Thymus (tissue), 11 donors: ENCODE measurements around the gene COX19. TPM values are rescaled to one million over a fixed set of nuclear protein-coding genes. Genes with fewer than 3 reads are reported as not detected.

Experiments
- DNase-seq, 9 donors: peaks; one replicate each; pipeline ENCODE4 v3.0.0-alpha.2; 2013; ENCODE audit warnings: low spot score in 9 of 9, low read depth in 6 of 9, missing footprints in 1 of 9
- H3K27ac ChIP-seq, 2 donors: one replicate each; pipeline ENCODE4 v1.5.1; 2013; ENCODE audit warnings: control low read depth in 1 of 2, low read depth in 1 of 2, low read length in 1 of 2, mild to moderate bottlenecking in 1 of 2, moderate library complexity in 1 of 2
- H3K27me3 ChIP-seq, 2 donors: one replicate each; pipeline ENCODE4 v1.5.1; 2013; ENCODE audit warnings: low read length in 1 of 2; ENCODE audit not compliant: control insufficient read depth in 2 of 2, insufficient read depth in 1 of 2
- H3K36me3 ChIP-seq, 2 donors: one replicate each; pipeline ENCODE4 v1.5.1; 2013; ENCODE audit warnings: low read length in 1 of 2, mild to moderate bottlenecking in 1 of 2, moderate library complexity in 1 of 2; ENCODE audit not compliant: control insufficient read depth in 2 of 2, insufficient read depth in 2 of 2
- H3K4me1 ChIP-seq, 2 donors: one replicate each; pipeline ENCODE4 v1.5.1; 2013; ENCODE audit warnings: low read length in 2 of 2; ENCODE audit not compliant: control insufficient read depth in 2 of 2, insufficient read depth in 2 of 2
- H3K4me3 ChIP-seq, 2 donors: one replicate each; pipeline ENCODE4 v1.5.1; 2013; ENCODE audit warnings: low read length in 2 of 2, control low read depth in 1 of 2, mild to moderate bottlenecking in 1 of 2
- H3K9me3 ChIP-seq, 2 donors: one replicate each; pipeline ENCODE4 v1.5.1; 2013; ENCODE audit warnings: low read length in 1 of 2, mild to moderate bottlenecking in 1 of 2; ENCODE audit not compliant: control insufficient read depth in 2 of 2, insufficient read depth in 1 of 2
- WGBS: extraction: QIAGEN DNeasy Blood & Tissue Kit; methylation state at CpG from one replicate; pipeline ENCODE4 v1.1.7; 2013; 5-methylcytosine and 5-hydroxymethylcytosine counted together
- polyA plus RNA-seq: library from polyadenylated mRNA; stranded (reverse); fragments of 200-250 nt; gene quantifications from one replicate; pipeline ENCODE4 v1.2.3, GENCODE V29; 2013
- total RNA-seq: library from RNA; stranded (reverse); fragments of 120-200 nt; gene quantifications from one replicate; pipeline ENCODE4 v1.2.4, GENCODE V29; 2013
- donor health status: healthy.

COX19 gene
- total and polyA plus RNA-seq, 2 donors = 6.9 to 11.6 TPM

GRCh38 chr7:976901-977325, 1.6 kb upstream of the COX19 start:
- peaks cover 6 to 21% of the 10 kb centered on the region in 2 donors for H3K4me1 ChIP-seq
- 93% methylated on average over 19 of the region's 19 CpGs for WGBS
- DNase-seq = no peak

GRCh38 chr7:975702-976473, 539 bp upstream of the COX19 start:
- no peak for DNase-seq
- whole genome bisulfite sequencing = 61% methylated on average over 28 of the region's 28 CpGs
- Histone ChIP-seq H3K27me3 (no peaks in the 10 kb centered on the region), H3K4me3 (peak overlapping the region; percentile 18 to 82), H3K4me1 (peaks cover 6 to 21% of the 10 kb centered on the region in 2 donors), H3K9me3 (no peaks in the 10 kb centered on the region), H3K27ac (no peak overlapping the region), H3K36me3 (peaks cover 15 to 21% of the 10 kb centered on the region in 2 donors)

More at GRCh38 chr7:976901-977325, 1.6 kb upstream of the COX19 start:
- Histone ChIP-seq H3K27me3 (no peaks in the 10 kb centered on the region), H3K36me3 (peaks cover 10 to 14% of the 10 kb centered on the region in 2 donors), H3K4me3 (no peak overlapping the region), H3K27ac (no peak overlapping the region), H3K9me3 (no peaks in the 10 kb centered on the region)

GRCh38 chr7:974172-974571, 1.2 kb downstream of the COX19 start:
- 69% methylated on average over 7 of the region's 7 CpGs for WGBS
- Histone ChIP-seq H3K4me3 (peak overlapping the region; percentile 82 to 94), H3K27ac (no peak overlapping the region)

GRCh38 chr7:973312-973711, 2.0 kb downstream of the COX19 start:
- peaks cover 38 to 42% of the 10 kb centered on the region in 2 donors for H3K36me3 ChIP-seq
- no peak overlapping the region for H3K27ac ChIP-seq
- H3K4me1 ChIP-seq = peaks cover 6 to 21% of the 10 kb centered on the region in 2 donors
- no peak overlapping the region for H3K4me3 ChIP-seq
- H3K9me3 ChIP-seq = no peaks in the 10 kb centered on the region
- H3K27me3 ChIP-seq = no peaks in the 10 kb centered on the region
- no peak for DNase-seq
- 97% methylated on average over 9 of the region's 9 CpGs for WGBS

More at GRCh38 chr7:974172-974571, 1.2 kb downstream of the COX19 start:
- Histone ChIP-seq H3K27me3 (no peaks in the 10 kb centered on the region), H3K9me3 (no peaks in the 10 kb centered on the region), H3K36me3 (peaks cover 29 to 33% of the 10 kb centered on the region in 2 donors), H3K4me1 (peaks cover 6 to 21% of the 10 kb centered on the region in 2 donors)
- no peak for DNase-seq

- no peak for DNase-seq
- 95% methylated on average over 10 of the region's 10 CpGs for WGBS
- Histone ChIP-seq H3K27me3 (no peaks in the 10 kb centered on the region), H3K4me1 (peaks cover 6 to 21% of the 10 kb centered on the region in 2 donors), H3K9me3 (no peaks in the 10 kb centered on the region), H3K27ac (no peak overlapping the region), H3K4me3 (no peak overlapping the region), H3K36me3 (peaks cover 43 to 47% of the 10 kb centered on the region in 2 donors)
These were observed 2.6 kb downstream of the COX19 start for GRCh38 chr7:972676-973309.

GRCh38 chr7:972110-972509, 3.2 kb downstream of the COX19 start:
- no peak for DNase-seq
- Histone ChIP-seq H3K27ac (no peak overlapping the region), H3K36me3 (peaks cover 49 to 54% of the 10 kb centered on the region in 2 donors), H3K27me3 (no peaks in the 10 kb centered on the region), H3K4me3 (no peak overlapping the region), H3K4me1 (peaks cover 6 to 20% of the 10 kb centered on the region in 2 donors), H3K9me3 (no peaks in the 10 kb centered on the region)
- WGBS = 96% methylated on average over 12 of the region's 12 CpGs

GRCh38 chr7:970744-971143, 4.6 kb downstream of the COX19 start:
- H3K27me3 ChIP-seq = no peaks in the 10 kb centered on the region
- no peak overlapping the region for H3K27ac ChIP-seq
- peaks cover 6 to 15% of the 10 kb centered on the region in 2 donors for H3K4me1 ChIP-seq
- 98% methylated on average over 6 of the region's 6 CpGs for WGBS
- H3K36me3 ChIP-seq = peaks cover 56 to 58% of the 10 kb centered on the region in 2 donors
- H3K9me3 ChIP-seq = no peaks in the 10 kb centered on the region
- DNase-seq = no peak
- H3K4me3 ChIP-seq = no peak overlapping the region

- no peaks in the 10 kb centered on the region for H3K9me3 ChIP-seq
- DNase-seq = no peak
- H3K4me3 ChIP-seq = no peak overlapping the region
- H3K4me1 ChIP-seq = peaks cover 8 to 20% of the 10 kb centered on the region in 2 donors
- peaks cover 56 to 58% of the 10 kb centered on the region in 2 donors for H3K36me3 ChIP-seq
- H3K27ac ChIP-seq = no peak overlapping the region
- peaks cover 2 to 5% of the 10 kb centered on the region in 2 donors for H3K27me3 ChIP-seq
- 98% methylated on average over 11 of the region's 11 CpGs for WGBS
These were observed 5.9 kb downstream of the COX19 start for GRCh38 chr7:969403-969802.
